Fibroblast of villous mesenchyme (primary cell): Measurements from ENCODE around the gene USP51. TPM values are rescaled to one million over a fixed set of nuclear protein-coding genes. Genes with fewer than 3 reads are reported as not detected.

ENCODE experiments used
- DNase-seq: peaks from one replicate; pipeline ENCODE4 v3.0.0-alpha.2; 2010; ENCODE audit warnings: low read depth
- H3K4me3 ChIP-seq: 2 replicates; pipeline ENCODE4 v1.5.1; 2011; ENCODE audit warnings: low read depth, mild to moderate bottlenecking, low read length
- total RNA-seq: library from RNA; depleted of rRNA; stranded (reverse); fragments of >200 nt; gene quantifications from 2 replicates; pipeline ENCODE4 v1.2.3, GENCODE V29; 2012
- TF ChIP-seq, protein P1 (sequence below): IDR thresholded peaks from 2 replicates; pipeline ENCODE4 v1.5.1; 2012; ENCODE audit warnings: low read depth, mild to moderate bottlenecking, low read length; ENCODE audit not compliant: insufficient read depth

Gene USP51
- total RNA-seq, 1 donor, result 3.5 TPM

DNA sequence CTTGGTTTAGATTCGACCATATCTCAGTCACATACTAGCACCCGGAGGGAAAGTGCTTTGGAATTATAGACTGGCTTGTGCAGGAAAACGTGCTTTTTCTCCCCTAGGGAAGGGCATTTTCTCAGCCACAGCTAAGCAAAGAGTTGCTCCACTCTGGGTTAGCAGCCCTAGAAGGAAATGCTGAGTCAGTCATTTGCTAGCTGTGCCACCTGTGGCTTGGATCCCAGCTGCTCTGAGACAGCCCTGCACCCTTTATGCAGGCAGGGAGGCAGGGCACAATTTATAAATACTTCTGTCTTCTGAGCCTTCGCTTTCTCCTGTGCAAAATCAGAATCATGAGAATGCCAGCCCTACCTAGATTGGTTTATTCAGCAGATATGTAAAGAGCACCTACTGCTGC, 1.3 kb upstream of the USP51 start:
- TF ChIP-seq, protein P1, sequence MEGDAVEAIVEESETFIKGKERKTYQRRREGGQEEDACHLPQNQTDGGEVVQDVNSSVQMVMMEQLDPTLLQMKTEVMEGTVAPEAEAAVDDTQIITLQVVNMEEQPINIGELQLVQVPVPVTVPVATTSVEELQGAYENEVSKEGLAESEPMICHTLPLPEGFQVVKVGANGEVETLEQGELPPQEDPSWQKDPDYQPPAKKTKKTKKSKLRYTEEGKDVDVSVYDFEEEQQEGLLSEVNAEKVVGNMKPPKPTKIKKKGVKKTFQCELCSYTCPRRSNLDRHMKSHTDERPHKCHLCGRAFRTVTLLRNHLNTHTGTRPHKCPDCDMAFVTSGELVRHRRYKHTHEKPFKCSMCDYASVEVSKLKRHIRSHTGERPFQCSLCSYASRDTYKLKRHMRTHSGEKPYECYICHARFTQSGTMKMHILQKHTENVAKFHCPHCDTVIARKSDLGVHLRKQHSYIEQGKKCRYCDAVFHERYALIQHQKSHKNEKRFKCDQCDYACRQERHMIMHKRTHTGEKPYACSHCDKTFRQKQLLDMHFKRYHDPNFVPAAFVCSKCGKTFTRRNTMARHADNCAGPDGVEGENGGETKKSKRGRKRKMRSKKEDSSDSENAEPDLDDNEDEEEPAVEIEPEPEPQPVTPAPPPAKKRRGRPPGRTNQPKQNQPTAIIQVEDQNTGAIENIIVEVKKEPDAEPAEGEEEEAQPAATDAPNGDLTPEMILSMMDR, result no peak
- no peak overlapping the region for H3K4me3 ChIP-seq
- no peak for DNase-seq

DNA sequence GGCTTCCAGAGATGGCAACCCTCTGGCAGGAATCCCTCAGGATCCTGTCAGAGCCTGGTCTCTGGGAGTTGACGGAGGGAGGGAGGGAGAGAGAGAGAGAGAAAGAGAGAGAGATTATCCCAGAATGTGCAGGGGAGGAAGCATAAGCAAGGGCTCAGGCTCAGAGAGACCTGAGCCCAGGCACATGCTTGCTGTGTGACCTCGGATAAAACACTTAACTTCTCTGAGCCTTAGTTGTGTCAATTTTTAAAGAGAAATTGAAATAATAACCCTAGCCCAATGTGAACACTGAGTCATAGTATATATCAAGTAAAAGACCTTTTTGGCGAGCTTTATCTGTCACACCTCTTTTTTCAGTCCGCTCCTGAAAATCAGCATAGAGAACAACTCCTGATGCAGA, 473 bp upstream of the USP51 start:
- H3K4me3 ChIP-seq, result peak overlapping the region; percentile 66
- TF ChIP-seq, protein P1, result no peak
- no peak for DNase-seq

DNA sequence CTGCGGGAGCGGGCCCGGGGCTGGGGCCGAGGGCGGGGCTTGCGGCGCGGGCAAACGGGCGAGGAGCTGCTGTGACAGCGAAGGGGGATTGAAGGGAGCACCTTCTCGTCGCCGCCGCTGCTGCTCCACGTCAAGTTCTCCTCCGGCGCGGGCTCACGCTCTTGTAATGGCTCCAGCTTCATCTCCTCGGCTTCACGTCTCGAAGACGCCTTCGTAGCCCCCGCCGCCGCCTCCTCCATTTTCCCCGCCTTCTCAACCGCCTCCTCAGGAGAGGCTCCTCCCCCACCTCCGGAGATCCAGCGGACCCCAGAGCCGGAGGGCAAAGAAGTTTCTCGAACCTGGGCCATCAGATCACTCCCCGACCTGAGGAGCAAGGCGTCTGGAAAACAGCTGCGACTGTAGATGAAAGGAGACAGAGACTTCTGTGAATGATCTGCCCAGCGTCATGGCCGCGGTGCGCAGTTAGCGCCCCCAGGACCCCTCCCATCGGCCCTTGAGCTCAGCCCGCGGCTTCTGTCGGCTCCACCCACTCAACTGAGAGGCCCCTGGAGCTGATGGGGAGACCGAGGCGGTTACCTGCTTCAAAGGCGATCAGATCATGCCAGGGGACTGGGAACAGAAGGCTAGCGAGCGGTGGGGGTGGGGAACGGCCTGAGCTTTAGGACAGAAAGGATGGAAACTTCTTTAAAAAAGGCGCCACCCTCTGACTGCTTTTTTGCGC, 895 bp downstream of the USP51 start:
- H3K4me3 ChIP-seq, result peak overlapping the region; percentile 66
- TF ChIP-seq, protein P1, result no peak
- peak; percentile 39 for DNase-seq

DNA sequence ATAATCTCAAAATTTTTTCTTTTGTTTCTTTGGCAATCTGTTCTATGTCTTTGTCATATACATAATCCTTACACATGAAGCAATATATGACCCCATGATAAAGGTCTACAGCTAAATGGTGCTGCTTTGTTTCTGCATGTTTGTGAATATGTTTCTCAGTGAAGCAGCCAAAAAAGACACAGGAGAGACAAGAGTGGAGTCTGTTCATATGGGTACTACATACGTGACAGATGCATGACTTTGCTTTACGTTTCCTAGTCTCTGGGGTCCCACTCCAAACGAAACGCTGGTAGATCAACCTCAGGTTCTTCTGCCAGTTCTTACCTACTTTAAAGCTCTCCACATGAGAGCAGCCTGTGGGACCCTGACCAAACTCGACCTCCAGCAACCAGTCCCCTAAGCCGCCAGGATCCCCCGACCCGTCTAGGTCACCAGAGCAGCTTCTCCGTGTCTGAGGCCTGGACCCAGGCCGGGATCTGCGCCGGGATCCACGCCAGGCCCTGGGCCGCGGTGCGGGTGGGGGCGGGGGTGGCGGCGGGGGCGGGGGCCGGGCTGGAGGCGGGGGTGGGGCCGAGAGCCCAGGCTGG, 1.5 kb downstream of the USP51 start:
- TF ChIP-seq, protein P1, result no peak
- peak overlapping the region; percentile 66 for H3K4me3 ChIP-seq
- DNase-seq, result peak; percentile 4

DNA sequence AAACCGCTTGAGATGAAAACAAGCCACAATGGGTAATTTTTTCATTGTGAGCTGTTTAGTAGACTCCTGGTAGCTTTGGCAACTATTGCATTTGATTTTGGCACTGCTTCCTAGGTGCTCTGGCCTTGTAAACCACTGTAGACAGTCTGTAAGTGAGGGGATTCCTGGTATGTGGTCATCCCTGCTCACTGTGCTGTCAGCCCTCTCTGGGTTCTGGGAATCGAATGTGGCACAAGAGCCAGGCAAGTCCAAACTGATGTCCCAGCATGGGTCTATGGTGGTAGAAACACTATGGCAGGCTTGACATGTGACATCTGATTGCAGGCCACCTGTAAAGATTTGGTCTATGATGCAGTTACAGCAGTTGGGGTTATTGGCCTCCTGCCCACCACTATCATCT, 2.5 kb downstream of the USP51 start:
- DNase-seq, result no peak
- TF ChIP-seq, protein P1, result no peak
- H3K4me3 ChIP-seq, result no peak overlapping the region

DNA sequence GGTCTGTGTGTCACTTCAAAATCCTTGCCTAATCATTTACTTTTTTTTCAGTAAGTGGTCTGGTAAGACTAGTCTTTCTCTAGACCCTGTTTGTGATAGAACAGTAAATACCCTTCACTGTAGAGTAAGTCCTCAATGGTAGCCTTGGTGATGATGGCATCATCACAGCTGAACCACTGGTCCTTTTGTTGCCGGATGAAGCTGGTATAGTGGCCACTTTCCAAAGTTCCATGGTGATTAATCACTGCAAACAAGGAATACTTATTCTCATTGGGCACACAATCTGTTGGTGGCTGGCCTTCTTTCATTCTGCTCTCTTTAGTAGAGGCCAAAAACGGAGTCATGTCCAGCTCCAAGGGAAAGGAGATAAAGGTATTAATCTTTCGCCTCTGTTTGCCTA, 2.9 kb downstream of the USP51 start:
- H3K4me3 ChIP-seq, result no peak overlapping the region
- TF ChIP-seq, protein P1, result no peak
- DNase-seq, result no peak
